ENCODE data around the gene FSD2.

DNA sequence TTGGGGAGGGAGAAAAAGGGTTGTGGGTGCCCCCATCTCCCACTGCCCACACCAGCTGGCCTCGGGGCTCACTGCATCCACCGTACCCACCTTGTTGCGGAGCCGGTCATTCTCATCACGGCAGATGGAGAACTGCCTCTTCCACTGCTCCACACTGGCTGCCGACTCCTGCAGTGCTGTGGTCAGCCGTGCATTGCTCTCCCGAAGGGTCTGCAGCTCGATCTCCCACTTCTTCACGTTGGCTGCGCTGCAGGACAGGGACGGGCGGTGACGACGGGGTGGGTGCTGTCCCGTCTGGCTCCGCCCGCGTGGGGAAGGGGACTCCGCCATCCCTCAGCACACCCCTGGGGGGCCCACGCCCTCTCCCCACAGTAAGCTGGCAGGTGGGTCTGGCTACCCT lies 48.7 kb upstream of the FSD2 start:
- TF ChIP-seq RAD21 (IDR thresholded peaks at IDR 0.05; ENCODE audit: insufficient read depth, low read depth, low read length): no peak
- no peak for TF ChIP-seq SIN3A (IDR thresholded peaks at IDR 0.05; ENCODE audit: low read depth, low read length)
- TF ChIP-seq MTA2 (IDR thresholded peaks at IDR 0.05; ENCODE audit: low read depth): no peak
- no peak for TF ChIP-seq CHD1 (IDR thresholded peaks at IDR 0.05; ENCODE audit: low read depth, low read length)
- TF ChIP-seq SMARCA5 (IDR thresholded peaks at IDR 0.05): no peak
- no peak for TF ChIP-seq ELK1 (IDR thresholded peaks at IDR 0.05; ENCODE audit: low read depth, low read length)
- TF ChIP-seq TBL1XR1 (IDR thresholded peaks at IDR 0.05; ENCODE audit: low read depth, low read length): no peak
- TF ChIP-seq NR2C1 (IDR thresholded peaks at IDR 0.05): no peak
- TF ChIP-seq CTCF (IDR thresholded peaks at IDR 0.05 in 2 of 3, conservative IDR thresholded peaks at IDR 0.05 in 1 of 3; ENCODE audit: control insufficient read depth in 2 of 3, extremely low read depth in 1 of 3, insufficient read depth in 1 of 3, low read depth in 3 of 3, low read length in 3 of 3): no peak
- TF ChIP-seq, protein P1, sequence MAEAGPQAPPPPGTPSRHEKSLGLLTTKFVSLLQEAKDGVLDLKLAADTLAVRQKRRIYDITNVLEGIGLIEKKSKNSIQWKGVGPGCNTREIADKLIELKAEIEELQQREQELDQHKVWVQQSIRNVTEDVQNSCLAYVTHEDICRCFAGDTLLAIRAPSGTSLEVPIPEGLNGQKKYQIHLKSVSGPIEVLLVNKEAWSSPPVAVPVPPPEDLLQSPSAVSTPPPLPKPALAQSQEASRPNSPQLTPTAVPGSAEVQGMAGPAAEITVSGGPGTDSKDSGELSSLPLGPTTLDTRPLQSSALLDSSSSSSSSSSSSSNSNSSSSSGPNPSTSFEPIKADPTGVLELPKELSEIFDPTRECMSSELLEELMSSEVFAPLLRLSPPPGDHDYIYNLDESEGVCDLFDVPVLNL (IDR thresholded peaks at IDR 0.05; ENCODE audit: low read depth, low read length): no peak
- TF ChIP-seq YY1 (IDR thresholded peaks at IDR 0.05; ENCODE audit: low read depth, low read length): no peak
- no peak for TF ChIP-seq HDAC6 (IDR thresholded peaks at IDR 0.05; ENCODE audit: unreplicated experiment)

Data from GM12878 (cell line).